ENCODE data around the gene IGFALS.

DNA sequence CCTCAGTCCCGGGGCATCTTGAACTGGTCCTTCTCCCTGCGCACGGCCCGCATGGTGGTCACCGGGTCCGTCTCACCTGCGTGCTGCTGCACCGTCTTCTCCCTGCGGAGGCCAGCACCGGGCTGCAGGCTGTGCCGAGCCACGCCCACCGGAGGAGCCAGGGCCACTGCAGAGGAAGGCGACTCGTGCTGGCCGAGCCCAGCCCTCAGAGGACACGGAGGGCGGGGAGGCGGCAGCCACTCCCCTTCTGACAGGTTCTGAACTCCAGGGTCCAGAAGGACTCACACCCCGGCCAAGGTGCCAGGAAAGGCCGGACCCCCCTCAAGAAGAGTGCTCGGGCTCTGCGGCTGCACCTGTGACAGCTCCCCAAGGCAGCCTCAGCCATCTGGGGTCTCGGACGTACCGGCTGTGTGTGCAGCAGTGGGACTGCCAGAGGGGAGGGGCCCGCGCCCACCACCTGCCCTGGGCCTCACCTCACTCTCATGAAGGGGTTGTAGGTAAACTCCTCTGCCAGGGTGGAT, 15.8 kb upstream of the IGFALS start:
- TF ChIP-seq, protein P1, sequence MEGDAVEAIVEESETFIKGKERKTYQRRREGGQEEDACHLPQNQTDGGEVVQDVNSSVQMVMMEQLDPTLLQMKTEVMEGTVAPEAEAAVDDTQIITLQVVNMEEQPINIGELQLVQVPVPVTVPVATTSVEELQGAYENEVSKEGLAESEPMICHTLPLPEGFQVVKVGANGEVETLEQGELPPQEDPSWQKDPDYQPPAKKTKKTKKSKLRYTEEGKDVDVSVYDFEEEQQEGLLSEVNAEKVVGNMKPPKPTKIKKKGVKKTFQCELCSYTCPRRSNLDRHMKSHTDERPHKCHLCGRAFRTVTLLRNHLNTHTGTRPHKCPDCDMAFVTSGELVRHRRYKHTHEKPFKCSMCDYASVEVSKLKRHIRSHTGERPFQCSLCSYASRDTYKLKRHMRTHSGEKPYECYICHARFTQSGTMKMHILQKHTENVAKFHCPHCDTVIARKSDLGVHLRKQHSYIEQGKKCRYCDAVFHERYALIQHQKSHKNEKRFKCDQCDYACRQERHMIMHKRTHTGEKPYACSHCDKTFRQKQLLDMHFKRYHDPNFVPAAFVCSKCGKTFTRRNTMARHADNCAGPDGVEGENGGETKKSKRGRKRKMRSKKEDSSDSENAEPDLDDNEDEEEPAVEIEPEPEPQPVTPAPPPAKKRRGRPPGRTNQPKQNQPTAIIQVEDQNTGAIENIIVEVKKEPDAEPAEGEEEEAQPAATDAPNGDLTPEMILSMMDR (IDR thresholded peaks at IDR 0.05; ENCODE audit: low read length) = no peak
- no peak for TF ChIP-seq EZH2 (optimal IDR thresholded peaks at IDR 0.05; ENCODE audit: low read depth, low read length)

Measured in MM.1S (cell line).